H9 (cell line): Measurements from ENCODE around the gene TNIK. TPM values are rescaled to one million over a fixed set of nuclear protein-coding genes. Genes with fewer than 3 reads are reported as not detected.

ENCODE experiments used
- DNase-seq: peaks from one replicate; pipeline ENCODE4 v3.0.0-alpha.2; 2017
- H2AFZ ChIP-seq: one replicate; pipeline ENCODE4 v1.6.1; 2013; ENCODE audit warnings: mild to moderate bottlenecking, low read length, control low read depth, moderate library complexity
- H2AK5ac ChIP-seq: 2 replicates; pipeline ENCODE4 v1.6.1; 2013; ENCODE audit warnings: low read length, control low read depth, mixed read lengths; ENCODE audit not compliant: insufficient read length
- H2BK120ac ChIP-seq: one replicate; pipeline ENCODE4 v1.6.1; 2013; ENCODE audit warnings: low read depth, mild to moderate bottlenecking, low read length, control low read depth, inconsistent platforms; ENCODE audit not compliant: poor library complexity, severe bottlenecking
- H2BK12ac ChIP-seq: 2 replicates; pipeline ENCODE4 v1.6.1; 2013; ENCODE audit warnings: low read length, control low read depth, mixed read lengths, low read depth; ENCODE audit not compliant: insufficient read length
- H2BK15ac ChIP-seq: 2 replicates; pipeline ENCODE4 v1.6.1; 2013; ENCODE audit warnings: low read depth, low read length, control low read depth
- H2BK20ac ChIP-seq: one replicate; pipeline ENCODE4 v1.6.1; 2013; ENCODE audit warnings: low read depth, mild to moderate bottlenecking, low read length, control low read depth, inconsistent platforms; ENCODE audit not compliant: poor library complexity, severe bottlenecking
- H2BK5ac ChIP-seq: 2 replicates; pipeline ENCODE4 v1.6.1; 2013; ENCODE audit warnings: low read length, control low read depth, mixed read lengths; ENCODE audit not compliant: insufficient read length
- H3K14ac ChIP-seq: 2 replicates; pipeline ENCODE4 v1.6.1; 2013; ENCODE audit warnings: low read length, control low read depth; ENCODE audit not compliant: insufficient read depth
- H3K18ac ChIP-seq: 2 replicates; pipeline ENCODE4 v1.6.1; 2013; ENCODE audit warnings: low read depth, mild to moderate bottlenecking, mixed read lengths, low read length, control low read depth; ENCODE audit not compliant: insufficient read length
- H3K23ac ChIP-seq: 2 replicates; pipeline ENCODE4 v1.6.1; 2013; ENCODE audit warnings: low read length, control low read depth, mixed read lengths, low read depth; ENCODE audit not compliant: insufficient read length
- H3K23me2 ChIP-seq: 2 replicates; pipeline ENCODE4 v1.6.1; 2013; ENCODE audit warnings: low read depth, mild to moderate bottlenecking, mixed read lengths, low read length, control low read depth; ENCODE audit not compliant: insufficient read length, poor library complexity, severe bottlenecking
- H3K27ac ChIP-seq: 2 replicates; pipeline ENCODE4 v1.5.1; 2013; ENCODE audit warnings: low read length, control low read depth, mixed read lengths, low read depth; ENCODE audit not compliant: insufficient read length
- H3K27me3 ChIP-seq: 2 replicates; pipeline ENCODE4 v1.6.1; 2013; ENCODE audit warnings: low read length, control low read depth, inconsistent platforms; ENCODE audit not compliant: insufficient read depth
- H3K4ac ChIP-seq: 2 replicates; pipeline ENCODE4 v1.6.1; 2013; ENCODE audit warnings: low read depth, mild to moderate bottlenecking, control low read depth, inconsistent platforms, low read length, moderate library complexity
- H3K4me1 ChIP-seq: 2 replicates; pipeline ENCODE4 v1.6.1; 2013; ENCODE audit warnings: low read length, control low read depth, inconsistent platforms; ENCODE audit not compliant: insufficient read depth
- H3K4me2 ChIP-seq: 2 replicates; pipeline ENCODE4 v1.6.1; 2013; ENCODE audit warnings: low read length, control low read depth, mixed read lengths; ENCODE audit not compliant: insufficient read length, insufficient read depth
- H3K56ac ChIP-seq: 2 replicates; pipeline ENCODE4 v1.6.1; 2013; ENCODE audit warnings: low read depth, mild to moderate bottlenecking, mixed read lengths, low read length, control low read depth; ENCODE audit not compliant: insufficient read length
- H3K79me1 ChIP-seq: 2 replicates; pipeline ENCODE4 v1.6.1; 2013; ENCODE audit warnings: low read depth, mild to moderate bottlenecking, moderate library complexity, low read length, control low read depth, inconsistent platforms; ENCODE audit not compliant: insufficient read depth, poor library complexity, severe bottlenecking
- H3K79me2 ChIP-seq: 2 replicates; pipeline ENCODE4 v1.6.1; 2013; ENCODE audit warnings: low read length, control low read depth, inconsistent platforms; ENCODE audit not compliant: insufficient read depth
- H3K9ac ChIP-seq: 2 replicates; pipeline ENCODE4 v1.6.1; 2013; ENCODE audit warnings: low read length, control low read depth, mixed read lengths; ENCODE audit not compliant: insufficient read length; ENCODE audit errors: extremely low read depth
- H3K9me3 ChIP-seq: one replicate; pipeline ENCODE4 v1.6.1; 2013; ENCODE audit warnings: low read depth, low read length, inconsistent platforms; ENCODE audit not compliant: control insufficient read depth
- H3T11ph ChIP-seq: one replicate; pipeline ENCODE4 v1.6.1; 2013; ENCODE audit warnings: mild to moderate bottlenecking, low read length, control low read depth, inconsistent platforms
- H4K20me1 ChIP-seq: one replicate; pipeline ENCODE4 v1.6.1; 2013; ENCODE audit not compliant: control insufficient read depth, insufficient read length, insufficient read depth
- H4K5ac ChIP-seq: 2 replicates; pipeline ENCODE4 v1.6.1; 2013; ENCODE audit warnings: low read depth, mild to moderate bottlenecking, mixed read lengths, low read length, control low read depth; ENCODE audit not compliant: insufficient read length
- H4K8ac ChIP-seq: replicated peaks from 2 replicates; pipeline ENCODE4 v1.6.1; 2013; ENCODE audit warnings: low read length, control low read depth, mixed read lengths, low read depth; ENCODE audit not compliant: insufficient read length
- H4K91ac ChIP-seq: 2 replicates; pipeline ENCODE4 v1.6.1; 2013; ENCODE audit warnings: low read depth, mild to moderate bottlenecking, moderate library complexity, mixed read lengths, low read length, control low read depth; ENCODE audit not compliant: insufficient read length
- H3K27ac Mint-ChIP-seq, 3 experiments: 2 replicates in 2 of 3; 3 replicates in 1 of 3; pipeline ENCODE4 v1.8.0; 2020 to 2021; ENCODE audit warnings: mixed read lengths in 3 of 3, mild to moderate bottlenecking in 1 of 3, moderate library complexity in 1 of 3
- H3K27me3 Mint-ChIP-seq: 2 replicates; pipeline ENCODE4 v1.8.0; 2021; ENCODE audit warnings: low read depth, mild to moderate bottlenecking, moderate library complexity, mixed read lengths
- H3K36me3 Mint-ChIP-seq, 3 experiments: 2 replicates in 2 of 3; 3 replicates in 1 of 3; pipeline ENCODE4 v1.8.0; 2020 to 2021; ENCODE audit warnings: low read depth in 3 of 3, mixed read lengths in 3 of 3; ENCODE audit not compliant: insufficient read depth in 1 of 3
- H3K4me1 Mint-ChIP-seq, 2 experiments: 2 replicates each; pipeline ENCODE4 v1.8.0; 2020; ENCODE audit warnings: mixed read lengths in 2 of 2
- H3K4me3 Mint-ChIP-seq, 2 experiments: 2 replicates in 1 of 2; 3 replicates in 1 of 2; pipeline ENCODE4 v1.8.0; 2020 to 2021; ENCODE audit warnings: mild to moderate bottlenecking in 2 of 2, mixed read lengths in 2 of 2, moderate library complexity in 1 of 2
- H3K9me3 Mint-ChIP-seq, 2 experiments: 2 replicates in 1 of 2; 3 replicates in 1 of 2; pipeline ENCODE4 v1.8.0; 2020; ENCODE audit warnings: mild to moderate bottlenecking in 2 of 2, mixed read lengths in 2 of 2, moderate library complexity in 1 of 2
- WGBS: extraction: QIAGEN DNeasy Blood & Tissue Kit; methylation state at CpG from one replicate; pipeline ENCODE4 v1.1.7; 2013; ENCODE audit warnings: missing lambda C conversion rate, low lambda C conversion rate, mixed read lengths; ENCODE audit not compliant: insufficient read length; ENCODE audit errors: extremely low coverage; 5-methylcytosine and 5-hydroxymethylcytosine counted together
- total RNA-seq: library from RNA; stranded (reverse); gene quantifications from 2 replicates; pipeline ENCODE4 v1.2.1, GENCODE V29; 2021
- TF ChIP-seq, protein P1 (sequence below): fragments of 200-600 bp; sonication (generic); conservative IDR thresholded peaks from 3 replicates; pipeline ENCODE4 v1.8.0; 2021; ENCODE audit warnings: antibody characterized with exemption, mild to moderate bottlenecking

Gene TNIK
- total RNA-seq, 1 experiment from 2014 or later = 15.9 TPM

DNA sequence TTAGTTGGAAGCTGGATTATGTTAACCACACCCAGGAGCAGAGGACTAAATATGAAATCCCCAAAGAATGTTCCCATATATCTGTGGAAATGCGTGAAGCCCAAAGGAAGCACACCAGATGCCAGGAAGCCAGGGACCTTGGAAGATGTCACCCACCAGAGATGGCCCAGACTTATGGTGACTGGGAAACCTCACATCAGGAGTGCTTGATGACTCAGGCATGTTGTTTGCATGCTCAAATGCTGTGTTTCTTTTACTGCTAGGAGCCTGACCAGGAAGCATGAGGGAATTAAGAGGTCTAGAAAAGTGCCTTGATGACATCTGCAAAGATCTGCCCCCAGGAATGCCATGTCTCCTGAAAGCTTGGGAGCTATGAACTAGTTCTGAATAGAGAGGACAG lies 324.7 kb downstream of the TNIK start:
- Mint-ChIP-seq H3K4me3 (no peak overlapping the region), H3K4me1 (peaks cover 0 to 11% of the 10 kb centered on the region in 2 experiments; a peak in 2 of 4 replicates), H3K27ac (no peak overlapping the region), H3K27me3 (no peaks in the 10 kb centered on the region), H3K9me3 (no peaks in the 10 kb centered on the region), H3K36me3 (peaks cover 0 to 7% (median 3%) of the 10 kb centered on the region in 3 experiments; a peak in 2 of 7 replicates)
- Histone ChIP-seq H3K23me2 (no peaks in the 10 kb centered on the region), H2BK20ac (no peak overlapping the region), H3K23ac (no peak overlapping the region), H4K5ac (no peak overlapping the region), H3K9me3 (no peaks in the 10 kb centered on the region), H4K8ac (no peak overlapping the region), H4K91ac (no peak overlapping the region), H3K27ac (no peak overlapping the region), H3K79me1 (no peaks in the 10 kb centered on the region), H3K4me2 (no peak overlapping the region), H3K4me1 (no peaks in the 10 kb centered on the region), H3K14ac (no peak overlapping the region), H2BK5ac (no peak overlapping the region), H3K4ac (no peak overlapping the region), H2AK5ac (no peak overlapping the region), H3K79me2 (no peaks in the 10 kb centered on the region), H2AFZ (no peak overlapping the region), H3K9ac (no peak overlapping the region), H2BK15ac (no peak overlapping the region), H2BK12ac (no peak overlapping the region), H4K20me1 (no peaks in the 10 kb centered on the region), H3K56ac (no peak overlapping the region), H2BK120ac (no peak overlapping the region), H3K27me3 (no peaks in the 10 kb centered on the region), H3K18ac (no peak overlapping the region), H3T11ph (no peak overlapping the region)
- TF ChIP-seq, protein P1, sequence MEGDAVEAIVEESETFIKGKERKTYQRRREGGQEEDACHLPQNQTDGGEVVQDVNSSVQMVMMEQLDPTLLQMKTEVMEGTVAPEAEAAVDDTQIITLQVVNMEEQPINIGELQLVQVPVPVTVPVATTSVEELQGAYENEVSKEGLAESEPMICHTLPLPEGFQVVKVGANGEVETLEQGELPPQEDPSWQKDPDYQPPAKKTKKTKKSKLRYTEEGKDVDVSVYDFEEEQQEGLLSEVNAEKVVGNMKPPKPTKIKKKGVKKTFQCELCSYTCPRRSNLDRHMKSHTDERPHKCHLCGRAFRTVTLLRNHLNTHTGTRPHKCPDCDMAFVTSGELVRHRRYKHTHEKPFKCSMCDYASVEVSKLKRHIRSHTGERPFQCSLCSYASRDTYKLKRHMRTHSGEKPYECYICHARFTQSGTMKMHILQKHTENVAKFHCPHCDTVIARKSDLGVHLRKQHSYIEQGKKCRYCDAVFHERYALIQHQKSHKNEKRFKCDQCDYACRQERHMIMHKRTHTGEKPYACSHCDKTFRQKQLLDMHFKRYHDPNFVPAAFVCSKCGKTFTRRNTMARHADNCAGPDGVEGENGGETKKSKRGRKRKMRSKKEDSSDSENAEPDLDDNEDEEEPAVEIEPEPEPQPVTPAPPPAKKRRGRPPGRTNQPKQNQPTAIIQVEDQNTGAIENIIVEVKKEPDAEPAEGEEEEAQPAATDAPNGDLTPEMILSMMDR = no peak
- DNase-seq = no peak
- WGBS = no CpG with 5 or more reads among the region's 1 CpG
